WERI-Rb-1 (cell line): ENCODE data around the gene BACE2.

Experiments
- DNase-seq: peaks from one replicate; pipeline ENCODE4 v3.0.0-alpha.2; 2020
- H3K27ac ChIP-seq: fragments of 250-450 bp; sonication (Bioruptor Pico); 2 replicates; pipeline ENCODE4 v1.5.1; 2020; ENCODE audit warnings: mild to moderate bottlenecking, moderate library complexity
- H3K27me3 ChIP-seq: fragments of 250-450 bp; sonication (Bioruptor Pico); 2 replicates; pipeline ENCODE4 v1.5.1; 2021; ENCODE audit warnings: mild to moderate bottlenecking, low read depth, moderate library complexity; ENCODE audit not compliant: insufficient read depth, severe bottlenecking
- H3K36me3 ChIP-seq: fragments of 250-450 bp; sonication (Bioruptor Pico); 2 replicates; pipeline ENCODE4 v1.5.1; 2020; ENCODE audit warnings: mild to moderate bottlenecking, moderate library complexity
- H3K4me3 ChIP-seq: 2 replicates; pipeline ENCODE4 v1.5.1; 2011; ENCODE audit warnings: low read depth, mild to moderate bottlenecking, control low read depth, low read length
- H3K9me3 ChIP-seq: fragments of 250-450 bp; sonication (Bioruptor Pico); 2 replicates; pipeline ENCODE4 v1.5.1; 2021; ENCODE audit warnings: mild to moderate bottlenecking, moderate library complexity; ENCODE audit not compliant: severe bottlenecking
- CTCF ChIP-seq: IDR thresholded peaks from 2 replicates; pipeline ENCODE4 v1.5.1; 2011; ENCODE audit warnings: low read depth, mild to moderate bottlenecking, control low read depth, inconsistent platforms, low read length

BACE2 gene

GRCh38 chr21:41211060-41211805 is 43.3 kb downstream of the BACE2 start:
- no peaks in the 10 kb centered on the region for H3K36me3 ChIP-seq
- H3K9me3 ChIP-seq: no peaks in the 10 kb centered on the region
- no peak for TF ChIP-seq CTCF
- DNase-seq: no peak
- H3K27ac ChIP-seq: no peak overlapping the region
- H3K27me3 ChIP-seq: no peaks in the 10 kb centered on the region
- H3K4me3 ChIP-seq: no peak overlapping the region

- Histone ChIP-seq H3K4me3 (no peak overlapping the region), H3K36me3 (no peaks in the 10 kb centered on the region), H3K27ac (no peak overlapping the region), H3K9me3 (no peaks in the 10 kb centered on the region), H3K27me3 (no peaks in the 10 kb centered on the region)
- DNase-seq: no peak
- TF ChIP-seq CTCF: no peak
Observed at GRCh38 chr21:41213021-41213420, 45.1 kb downstream of the BACE2 start.

- H3K9me3 ChIP-seq: no peaks in the 10 kb centered on the region
- H3K36me3 ChIP-seq: no peaks in the 10 kb centered on the region
- no peak for TF ChIP-seq CTCF
- H3K4me3 ChIP-seq: no peak overlapping the region
- H3K27ac ChIP-seq: no peak overlapping the region
- DNase-seq: no peak
- no peaks in the 10 kb centered on the region for H3K27me3 ChIP-seq
Observed at GRCh38 chr21:41215856-41216408, 48.0 kb downstream of the BACE2 start.

GRCh38 chr21:41216486-41216885 is 48.5 kb downstream of the BACE2 start:
- Histone ChIP-seq H3K4me3 (no peak overlapping the region), H3K27me3 (no peaks in the 10 kb centered on the region), H3K9me3 (no peaks in the 10 kb centered on the region), H3K27ac (no peak overlapping the region), H3K36me3 (no peaks in the 10 kb centered on the region)
- no peak for DNase-seq
- no peak for TF ChIP-seq CTCF

GRCh38 chr21:41217671-41218385 is 49.9 kb downstream of the BACE2 start:
- H3K27me3 ChIP-seq: no peaks in the 10 kb centered on the region
- no peaks in the 10 kb centered on the region for H3K36me3 ChIP-seq
- H3K27ac ChIP-seq: no peak overlapping the region
- no peak for DNase-seq
- no peaks in the 10 kb centered on the region for H3K9me3 ChIP-seq
- TF ChIP-seq CTCF: no peak
- no peak overlapping the region for H3K4me3 ChIP-seq
